HuH-7.5 (cell line): ENCODE results near the gene DIAPH1.
A peak's percentile ranks its signal among the peaks of the same experiment; 100 is the strongest.

Experiments used
- DNase-seq: peaks from one replicate; pipeline ENCODE4 v3.0.0; 2011; ENCODE audit warnings: low spot score

Gene DIAPH1

GRCh38 chr5:141519605-141520565 lies 98.9 kb downstream of the DIAPH1 start:
- DNase-seq, result no peak

- DNase-seq, result no peak
These were observed 100.2 kb downstream of the DIAPH1 start for GRCh38 chr5:141518618-141519015.

- DNase-seq, result no peak
These were observed 100.8 kb downstream of the DIAPH1 start for GRCh38 chr5:141517880-141518617.

GRCh38 chr5:141517312-141517711 lies 101.5 kb downstream of the DIAPH1 start:
- DNase-seq, result no peak

GRCh38 chr5:141516672-141517025 lies 102.2 kb downstream of the DIAPH1 start:
- DNase-seq, result no peak

GRCh38 chr5:141515946-141516671 lies 102.7 kb downstream of the DIAPH1 start:
- DNase-seq, result no peak

- no peak for DNase-seq
These were observed 103.7 kb downstream of the DIAPH1 start for GRCh38 chr5:141515141-141515540.

GRCh38 chr5:141514330-141515133 lies 104.3 kb downstream of the DIAPH1 start:
- DNase-seq, result no peak

- no peak for DNase-seq
These were observed 105.0 kb downstream of the DIAPH1 start for GRCh38 chr5:141513627-141514329.

- DNase-seq, result no peak
These were observed 105.7 kb downstream of the DIAPH1 start for GRCh38 chr5:141512911-141513626.

GRCh38 chr5:141512390-141512910 lies 106.3 kb downstream of the DIAPH1 start:
- peak; percentile 87 for DNase-seq

GRCh38 chr5:141511771-141512325 lies 107.0 kb downstream of the DIAPH1 start:
- DNase-seq, result no peak

GRCh38 chr5:141510850-141511601 lies 107.8 kb downstream of the DIAPH1 start:
- no peak for DNase-seq

- DNase-seq, result no peak
These were observed 108.6 kb downstream of the DIAPH1 start for GRCh38 chr5:141510160-141510559.

GRCh38 chr5:141508798-141509611 lies 109.8 kb downstream of the DIAPH1 start:
- no peak for DNase-seq

- no peak for DNase-seq
These were observed 110.4 kb downstream of the DIAPH1 start for GRCh38 chr5:141508440-141508797.

GRCh38 chr5:141507387-141508091 lies 111.3 kb downstream of the DIAPH1 start:
- DNase-seq, result no peak
